Epithelial cell of proximal tubule (primary cell): Measurements from ENCODE around the gene MYO3B. TPM values are rescaled to one million over a fixed set of nuclear protein-coding genes. Genes with fewer than 3 reads are reported as not detected.
"Not testable (repeated sequence)": the region's sequence is repeated elsewhere in the genome, so short reads cannot be mapped to it uniquely, and the experiment has no call there.

ENCODE experiments used
- DNase-seq: peaks from one replicate; pipeline ENCODE4 v3.0.0-alpha.2; 2011; ENCODE audit warnings: low read depth
- H3K4me3 ChIP-seq: 2 replicates; pipeline ENCODE4 v1.5.1; 2011; ENCODE audit warnings: low read depth, mild to moderate bottlenecking, low read length
- total RNA-seq: library from RNA; depleted of rRNA; stranded (reverse); fragments of >200 nt; gene quantifications from 2 replicates; pipeline ENCODE4 v1.2.3, GENCODE V29; 2015
- TF ChIP-seq, protein P1 (sequence below): conservative IDR thresholded peaks from 2 replicates; pipeline ENCODE4 v1.5.1; 2012; ENCODE audit warnings: low read depth, mild to moderate bottlenecking, low read length

MYO3B gene
- total RNA-seq, 1 donor from 2014 or later = 0.35 TPM

DNA sequence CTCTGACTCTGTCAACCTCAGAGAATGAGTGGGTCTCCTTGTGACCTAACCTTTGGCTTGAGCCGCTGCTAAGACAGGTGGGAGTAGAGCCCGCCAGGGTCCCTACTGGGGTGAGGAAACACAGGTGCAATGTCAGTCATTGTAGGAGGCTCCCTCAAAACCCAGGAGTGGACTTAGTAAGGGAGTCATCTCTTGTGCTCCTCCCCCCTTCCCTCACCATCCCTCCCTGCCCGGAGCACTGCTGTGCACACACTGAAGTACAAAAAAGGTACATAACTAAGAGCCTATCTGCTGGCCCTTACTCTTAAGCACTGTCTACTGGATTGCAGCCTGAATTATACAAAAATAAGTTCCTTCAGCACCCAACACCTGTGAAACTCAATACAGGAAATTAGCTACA is 77.2 kb downstream of the MYO3B start:
- TF ChIP-seq, protein P1, sequence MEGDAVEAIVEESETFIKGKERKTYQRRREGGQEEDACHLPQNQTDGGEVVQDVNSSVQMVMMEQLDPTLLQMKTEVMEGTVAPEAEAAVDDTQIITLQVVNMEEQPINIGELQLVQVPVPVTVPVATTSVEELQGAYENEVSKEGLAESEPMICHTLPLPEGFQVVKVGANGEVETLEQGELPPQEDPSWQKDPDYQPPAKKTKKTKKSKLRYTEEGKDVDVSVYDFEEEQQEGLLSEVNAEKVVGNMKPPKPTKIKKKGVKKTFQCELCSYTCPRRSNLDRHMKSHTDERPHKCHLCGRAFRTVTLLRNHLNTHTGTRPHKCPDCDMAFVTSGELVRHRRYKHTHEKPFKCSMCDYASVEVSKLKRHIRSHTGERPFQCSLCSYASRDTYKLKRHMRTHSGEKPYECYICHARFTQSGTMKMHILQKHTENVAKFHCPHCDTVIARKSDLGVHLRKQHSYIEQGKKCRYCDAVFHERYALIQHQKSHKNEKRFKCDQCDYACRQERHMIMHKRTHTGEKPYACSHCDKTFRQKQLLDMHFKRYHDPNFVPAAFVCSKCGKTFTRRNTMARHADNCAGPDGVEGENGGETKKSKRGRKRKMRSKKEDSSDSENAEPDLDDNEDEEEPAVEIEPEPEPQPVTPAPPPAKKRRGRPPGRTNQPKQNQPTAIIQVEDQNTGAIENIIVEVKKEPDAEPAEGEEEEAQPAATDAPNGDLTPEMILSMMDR = no peak

GRCh38 chr2:170255971-170256370 is 78.0 kb downstream of the MYO3B start:
- TF ChIP-seq, protein P1 = no peak
- H3K4me3 ChIP-seq = no peak overlapping the region
- peak; percentile 9 for DNase-seq

More for the DNA sequence above, 77.2 kb downstream of the MYO3B start:
- no peak for DNase-seq
- H3K4me3 ChIP-seq = no peak overlapping the region

- TF ChIP-seq, protein P1 = no peak
- H3K4me3 ChIP-seq = no peak overlapping the region
- DNase-seq = no peak
Measured at GRCh38 chr2:170258382-170258781, 80.4 kb downstream of the MYO3B start.

- no peak overlapping the region for H3K4me3 ChIP-seq
- TF ChIP-seq, protein P1 = no peak
- DNase-seq = no peak
Measured at GRCh38 chr2:170260188-170260587, 82.2 kb downstream of the MYO3B start.

GRCh38 chr2:170261566-170261965 is 83.6 kb downstream of the MYO3B start:
- no peak for DNase-seq
- no peak overlapping the region for H3K4me3 ChIP-seq
- TF ChIP-seq, protein P1 = no peak

DNA sequence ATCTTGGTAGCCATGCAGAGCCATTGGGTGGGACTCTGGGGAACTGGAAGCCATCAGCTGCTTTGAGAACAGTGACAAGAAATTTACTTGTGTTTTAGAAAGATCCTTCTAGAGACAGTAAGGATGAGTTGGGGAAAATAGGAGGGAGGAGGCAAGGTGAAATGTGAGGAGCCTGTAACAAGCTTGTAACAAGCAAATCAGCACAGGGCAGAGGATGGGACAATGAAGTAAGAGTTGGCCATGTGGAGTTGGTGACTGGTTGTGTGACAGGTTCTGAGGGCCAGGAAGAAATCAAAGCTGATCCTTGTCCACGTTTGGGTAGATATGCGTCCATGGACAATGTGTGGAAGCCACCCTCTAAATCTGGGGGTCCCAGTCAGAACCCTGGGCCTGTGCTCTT is 84.4 kb downstream of the MYO3B start:
- TF ChIP-seq, protein P1 = no peak
- H3K4me3 ChIP-seq = no peak overlapping the region
- no peak for DNase-seq

DNA sequence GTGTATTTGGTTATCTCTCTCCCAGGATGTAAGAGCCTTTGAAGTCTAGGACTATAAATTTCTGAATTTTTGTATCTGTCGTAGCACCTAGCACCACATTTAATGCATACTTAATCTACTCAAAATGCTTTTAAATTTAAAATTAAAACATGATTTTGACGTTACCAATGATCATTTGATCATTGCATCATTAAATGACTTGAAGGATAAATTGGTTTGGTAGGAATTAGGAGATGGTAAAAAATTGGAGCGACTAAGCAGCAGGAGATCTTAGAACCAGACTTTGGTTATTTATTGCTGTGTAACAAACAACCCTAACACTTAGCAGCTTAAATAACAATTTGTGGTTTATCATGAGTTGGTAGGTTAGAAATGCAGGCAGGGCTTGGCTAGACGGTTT is 84.9 kb downstream of the MYO3B start:
- TF ChIP-seq, protein P1 = no peak
- DNase-seq = no peak
- no peak overlapping the region for H3K4me3 ChIP-seq

- not testable (repeated sequence) for DNase-seq, H3K4me3 ChIP-seq
Measured at GRCh38 chr2:170263728-170264521, 86.0 kb downstream of the MYO3B start.
